Activated gamma-delta T cell treated with anti-CD3 and anti-CD28 coated beads, Interleukin-2, amount 50 U/mL, for 16 hours (primary cell): ENCODE results near the gene HOOK2.
"Not testable (repeated sequence)": the region's sequence is repeated elsewhere in the genome, so short reads cannot be mapped to it uniquely, and the experiment has no call there.

Experiments used
- DNase-seq: peaks from one replicate; pipeline ENCODE4 v3.0.0-alpha.2; 2020; ENCODE audit warnings: low read depth

Gene HOOK2, protein sequence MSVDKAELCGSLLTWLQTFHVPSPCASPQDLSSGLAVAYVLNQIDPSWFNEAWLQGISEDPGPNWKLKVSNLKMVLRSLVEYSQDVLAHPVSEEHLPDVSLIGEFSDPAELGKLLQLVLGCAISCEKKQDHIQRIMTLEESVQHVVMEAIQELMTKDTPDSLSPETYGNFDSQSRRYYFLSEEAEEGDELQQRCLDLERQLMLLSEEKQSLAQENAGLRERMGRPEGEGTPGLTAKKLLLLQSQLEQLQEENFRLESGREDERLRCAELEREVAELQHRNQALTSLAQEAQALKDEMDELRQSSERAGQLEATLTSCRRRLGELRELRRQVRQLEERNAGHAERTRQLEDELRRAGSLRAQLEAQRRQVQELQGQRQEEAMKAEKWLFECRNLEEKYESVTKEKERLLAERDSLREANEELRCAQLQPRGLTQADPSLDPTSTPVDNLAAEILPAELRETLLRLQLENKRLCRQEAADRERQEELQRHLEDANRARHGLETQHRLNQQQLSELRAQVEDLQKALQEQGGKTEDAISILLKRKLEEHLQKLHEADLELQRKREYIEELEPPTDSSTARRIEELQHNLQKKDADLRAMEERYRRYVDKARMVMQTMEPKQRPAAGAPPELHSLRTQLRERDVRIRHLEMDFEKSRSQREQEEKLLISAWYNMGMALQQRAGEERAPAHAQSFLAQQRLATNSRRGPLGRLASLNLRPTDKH

DNA sequence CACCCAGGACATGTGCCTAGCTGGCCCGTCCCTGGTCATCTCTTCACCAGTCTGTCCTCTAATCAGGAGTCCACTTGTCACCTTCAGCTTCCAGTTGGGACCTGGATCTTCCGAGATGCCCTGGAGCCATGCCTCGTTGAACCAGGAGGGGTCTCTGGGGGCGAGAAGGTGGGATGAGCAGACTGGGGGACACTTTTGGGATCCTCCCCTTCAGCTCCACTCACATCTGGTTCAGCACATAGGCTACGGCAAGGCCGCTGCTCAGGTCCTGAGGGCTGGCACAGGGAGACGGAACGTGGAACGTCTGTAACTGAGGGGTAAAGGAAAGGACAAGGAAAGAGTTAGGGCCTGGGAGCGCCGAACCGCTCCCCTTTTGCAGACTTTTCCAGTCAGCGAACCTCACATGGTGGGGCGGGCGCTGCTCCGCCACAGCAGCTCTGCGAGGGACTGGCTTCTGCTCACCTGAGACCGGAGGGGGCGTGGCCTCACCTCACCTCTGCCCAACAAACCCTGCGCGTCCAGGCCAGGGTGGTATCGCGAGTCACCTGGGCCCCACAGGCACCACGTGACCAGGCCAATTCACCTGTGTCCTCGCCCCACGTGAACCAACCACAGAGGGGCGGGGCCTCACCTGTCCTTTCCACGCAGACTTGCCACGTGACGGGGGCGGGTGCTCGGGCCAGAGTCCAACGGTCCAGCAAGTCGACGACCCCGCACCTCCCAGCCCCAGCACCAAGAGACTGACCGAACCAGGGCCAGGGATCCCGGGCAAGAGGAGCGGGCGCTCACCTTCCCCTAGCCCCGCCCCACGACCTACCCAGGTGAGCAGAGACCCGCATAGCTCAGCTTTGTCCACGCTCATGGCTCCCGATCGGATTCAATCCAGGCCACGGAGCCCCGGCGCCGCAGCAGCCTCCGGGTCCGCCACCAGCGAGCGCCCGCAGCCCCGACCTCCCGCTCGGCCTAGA is at the start of gene HOOK2:
Gene HOOK2 (minus strand): TSS at position 965 of the 968 bp plus-strand sequence. CDS start 103 bp downstream, at position 862.
- no peak for DNase-seq

DNA sequence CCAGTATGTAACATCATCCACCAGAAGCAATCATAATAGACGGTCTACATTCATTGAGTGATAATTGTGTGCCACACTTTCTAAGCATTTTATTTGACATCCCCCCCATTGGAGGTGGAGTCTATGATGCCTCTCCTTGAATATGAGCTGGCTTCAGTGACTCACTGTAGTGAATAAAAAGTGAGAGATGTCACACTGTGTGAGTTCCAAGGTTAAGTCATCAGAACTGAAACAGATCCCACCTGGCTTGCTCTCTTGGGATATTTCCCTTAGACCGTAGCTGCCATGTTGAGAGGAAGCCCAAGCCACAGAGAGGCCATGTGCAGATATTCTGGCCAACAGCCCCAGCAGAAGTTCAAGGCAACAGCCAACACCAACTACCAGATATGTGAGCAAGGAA is 46.4 kb upstream of the HOOK2 start:
- no peak for DNase-seq

DNA sequence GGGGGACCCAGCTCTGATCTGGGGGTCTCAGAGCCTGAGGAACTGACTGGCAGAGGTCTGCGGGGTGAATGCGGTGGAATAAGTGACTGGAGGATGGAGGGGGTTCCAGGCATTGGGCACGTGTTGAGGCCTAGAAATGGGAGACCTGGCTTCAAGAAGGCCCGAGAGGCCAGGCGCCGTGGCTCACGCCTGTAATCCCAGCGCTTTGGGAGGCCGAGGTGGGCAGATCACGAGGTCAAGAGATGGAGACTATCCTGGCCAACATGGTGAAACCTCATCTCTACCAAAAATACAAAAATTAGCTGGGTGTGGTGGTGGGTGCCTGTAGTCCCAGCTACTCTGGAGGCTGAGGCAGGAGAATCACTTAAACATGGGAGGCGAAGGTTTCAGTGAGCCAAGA is 42.5 kb upstream of the HOOK2 start:
- DNase-seq = not testable (repeated sequence)

DNA sequence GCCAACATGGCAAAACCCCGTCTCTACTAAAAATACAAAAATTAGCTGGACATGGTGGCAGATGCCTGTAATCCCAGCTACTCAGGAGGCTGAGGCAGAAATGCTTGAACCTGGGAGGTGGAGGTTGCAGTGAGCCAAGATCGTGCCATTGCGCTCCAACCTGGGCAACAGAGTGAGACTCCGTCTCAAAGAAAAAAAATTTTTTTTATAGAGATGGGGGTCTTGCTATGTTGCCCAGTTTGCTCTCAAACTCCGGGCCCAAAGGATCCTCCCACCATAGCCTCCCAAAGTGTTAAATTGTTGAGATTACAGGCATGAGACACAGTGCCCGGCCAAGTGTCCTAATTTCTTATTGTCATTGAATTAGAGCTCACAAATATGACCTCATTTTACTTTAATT is 41.8 kb upstream of the HOOK2 start:
- DNase-seq = not testable (repeated sequence)

DNA sequence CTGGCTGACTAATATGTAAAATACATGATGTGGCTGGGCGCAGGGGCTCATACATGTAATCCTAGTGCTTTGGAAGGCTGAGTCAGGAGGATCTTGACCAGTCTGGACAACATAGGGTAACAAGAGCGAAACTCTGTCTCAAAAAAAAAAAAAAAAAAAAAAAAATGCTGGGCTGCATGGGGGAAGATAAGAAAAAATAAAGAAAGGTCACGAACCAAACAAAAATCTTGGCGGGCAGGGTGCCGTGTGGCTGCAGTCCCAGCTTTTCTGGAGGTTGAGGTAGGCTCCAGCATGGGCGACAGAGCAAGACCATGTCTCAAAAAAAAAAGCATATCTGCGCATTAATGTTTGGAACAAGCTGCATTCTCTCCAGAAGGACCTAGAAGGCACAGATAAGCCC is 39.7 kb upstream of the HOOK2 start:
- no peak for DNase-seq

DNA sequence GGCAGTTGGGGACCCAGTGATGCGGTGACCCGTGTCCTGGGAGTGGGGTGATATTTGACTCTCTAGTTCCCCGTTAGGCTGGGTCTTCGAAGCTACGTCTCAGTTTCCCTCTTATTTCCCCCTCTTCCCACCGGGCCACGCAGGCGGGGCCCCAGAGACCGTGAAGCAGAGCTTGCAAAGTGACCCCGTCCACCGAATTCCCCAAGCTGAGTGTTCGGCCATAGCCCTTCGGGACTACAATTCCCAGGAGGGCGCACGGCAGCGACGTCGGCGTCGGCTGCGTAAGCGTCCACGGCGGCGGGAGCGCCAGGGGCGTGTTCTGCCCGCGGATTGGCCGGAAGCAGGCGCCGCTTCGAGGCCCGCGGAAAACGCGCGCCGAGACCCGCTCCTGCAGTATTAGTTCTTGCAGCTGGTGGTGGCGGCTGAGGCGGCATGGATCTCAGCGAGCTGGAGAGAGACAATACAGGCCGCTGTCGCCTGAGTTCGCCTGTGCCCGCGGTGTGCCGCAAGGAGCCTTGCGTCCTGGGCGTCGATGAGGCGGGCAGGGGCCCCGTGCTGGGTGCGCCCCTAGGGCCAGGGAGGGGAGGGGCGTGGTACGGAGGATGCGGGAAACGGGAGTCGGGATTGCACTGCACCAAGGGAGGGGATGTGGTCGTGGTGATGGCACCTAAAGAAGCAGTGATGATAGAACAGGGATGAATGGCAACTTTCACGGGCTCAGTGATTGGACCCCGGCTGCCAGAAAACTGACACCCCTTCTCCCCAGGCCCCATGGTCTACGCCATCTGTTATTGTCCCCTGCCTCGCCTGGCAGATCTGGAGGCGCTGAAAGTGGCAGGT is 31.1 kb upstream of the HOOK2 start, which contains the start of gene RNASEH2A:
Gene RNASEH2A (plus strand): TSS at position 343 of the 840 bp plus-strand sequence. CDS start 90 bp downstream, at position 433.
- DNase-seq = peak; percentile 78

DNA sequence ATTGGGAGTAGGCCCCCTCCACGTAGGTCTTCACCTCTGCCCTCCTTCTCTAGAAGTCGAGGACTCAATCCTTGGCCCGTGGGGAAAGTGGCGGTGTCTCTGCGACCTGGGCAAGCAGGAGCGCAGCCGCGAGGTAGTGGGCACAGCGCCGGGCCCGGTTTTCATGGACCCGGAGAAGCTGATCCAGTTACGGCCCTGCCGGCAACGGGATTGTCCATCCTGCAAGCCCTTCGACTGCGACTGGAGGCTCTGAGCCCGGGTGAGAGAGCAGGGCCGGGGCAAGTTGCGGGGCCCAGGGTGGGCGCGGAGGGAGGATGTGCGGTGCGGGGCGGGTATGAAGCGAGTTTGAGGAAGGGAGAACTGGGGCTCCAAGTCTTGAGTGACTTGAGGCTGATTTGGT is 28.7 kb upstream of the HOOK2 start:
- no peak for DNase-seq

DNA sequence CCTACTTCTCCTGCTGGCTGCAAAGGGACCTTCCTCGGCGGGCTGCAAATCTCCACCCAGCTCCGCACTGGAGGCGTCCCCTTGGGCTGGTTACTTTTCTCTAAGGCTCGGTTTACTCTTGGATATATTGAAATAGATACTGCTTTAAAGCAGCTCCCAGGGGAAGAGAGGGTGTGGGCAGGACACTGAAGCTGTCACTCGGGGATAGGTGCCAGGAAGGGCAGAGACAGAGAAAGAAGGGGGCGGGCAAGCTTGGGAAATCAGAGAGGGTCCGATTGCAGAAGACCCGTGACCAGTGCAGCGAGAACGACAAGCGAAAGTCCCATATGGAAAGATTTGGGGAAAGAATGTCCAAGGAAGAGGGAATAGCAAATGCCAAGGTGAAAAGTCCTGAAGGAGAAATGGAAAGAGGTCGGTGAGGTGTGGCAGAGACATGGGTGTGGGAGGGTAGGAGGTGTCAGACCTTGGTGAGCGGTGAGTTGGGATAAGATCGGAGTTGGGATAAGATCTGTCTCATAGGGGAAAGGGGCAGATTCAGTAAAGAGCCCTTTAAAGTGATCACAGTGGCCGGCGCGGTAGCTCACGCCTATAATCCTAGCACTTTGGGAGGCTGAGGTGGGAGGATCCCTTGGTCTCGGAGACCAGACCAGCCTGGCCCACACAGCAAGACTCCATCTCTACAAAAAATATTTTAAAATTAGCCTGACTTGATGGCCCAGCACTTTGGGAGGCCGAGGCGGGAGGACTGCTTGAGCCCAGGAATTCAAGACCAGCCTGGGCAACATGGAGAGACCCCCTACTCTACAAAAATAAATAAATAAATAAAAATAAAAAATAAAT is 27.1 kb upstream of the HOOK2 start:
- DNase-seq = no peak

DNA sequence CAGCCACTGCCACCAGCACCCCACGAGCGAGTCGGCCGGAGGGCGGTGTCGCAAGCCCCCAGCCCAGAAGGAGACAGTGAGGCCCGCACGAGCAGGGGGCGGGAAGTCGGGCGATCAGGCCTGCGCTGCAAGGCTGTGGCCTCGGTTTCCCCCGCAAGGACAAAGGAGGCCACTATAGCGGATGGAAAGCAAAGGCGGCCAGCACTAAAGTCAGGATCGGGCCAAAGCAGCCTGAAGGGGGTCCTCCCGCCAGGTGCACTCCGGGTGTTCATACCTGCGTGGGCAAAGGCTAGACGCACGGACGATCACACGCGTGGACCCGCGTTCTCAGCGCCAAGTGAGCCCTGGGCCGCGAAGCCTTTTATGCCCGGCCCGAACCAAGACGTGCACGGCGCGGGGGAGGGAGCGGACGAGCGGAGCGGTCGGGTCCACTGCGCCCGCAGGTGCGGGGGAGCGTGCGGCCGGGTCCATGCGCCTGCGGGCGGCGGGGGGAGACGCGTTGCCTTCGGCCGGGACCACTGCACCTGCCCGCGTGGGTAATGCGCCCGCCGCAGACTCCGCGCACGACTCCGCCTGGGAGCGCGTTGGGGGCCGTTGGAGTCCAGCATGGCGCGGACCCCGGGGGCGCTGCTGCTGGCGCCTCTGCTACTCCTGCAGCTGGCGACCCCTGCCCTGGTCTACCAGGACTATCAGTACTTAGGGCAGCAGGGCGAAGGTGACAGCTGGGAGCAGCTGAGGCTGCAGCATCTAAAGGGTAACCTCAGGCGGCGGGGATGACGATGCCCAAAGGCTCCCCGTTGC is 26.3 kb upstream of the HOOK2 start, which contains the start of the genes PRDX2 and THSD8:
Gene PRDX2 (minus strand): TSS at position 335 of the 801 bp plus-strand sequence. CDS start 539 bp downstream, outside the sequence.
Gene THSD8 (plus strand): TSS at position 604 of the 801 bp plus-strand sequence. CDS start 3 bp downstream, at position 607.
- peak; percentile 51 for DNase-seq

DNA sequence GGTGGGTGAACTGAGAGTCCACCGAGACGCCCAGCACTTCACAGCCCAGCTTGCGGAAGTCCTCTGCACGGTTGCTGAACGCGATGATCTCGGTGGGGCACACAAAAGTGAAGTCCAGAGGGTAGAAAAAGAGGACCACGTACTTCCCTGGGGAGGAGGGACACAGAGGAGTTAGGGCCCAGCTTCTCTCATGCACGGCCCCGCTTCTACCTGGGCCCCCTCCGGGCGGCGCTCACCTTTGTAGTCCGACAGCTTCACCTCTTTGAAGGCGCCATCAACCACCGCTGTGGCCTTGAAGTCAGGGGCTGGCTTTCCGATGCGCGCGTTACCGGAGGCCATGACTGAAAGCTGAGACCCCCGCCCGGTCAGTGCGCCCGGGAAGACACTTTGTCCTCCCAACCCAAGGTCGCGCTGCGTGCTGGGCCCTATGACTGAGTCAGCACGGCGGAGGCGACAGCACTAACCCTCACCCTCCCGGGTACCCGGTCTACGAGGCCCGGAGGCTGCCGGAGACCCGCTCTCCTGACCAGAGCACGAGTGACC is 25.6 kb upstream of the HOOK2 start:
- no peak for DNase-seq

DNA sequence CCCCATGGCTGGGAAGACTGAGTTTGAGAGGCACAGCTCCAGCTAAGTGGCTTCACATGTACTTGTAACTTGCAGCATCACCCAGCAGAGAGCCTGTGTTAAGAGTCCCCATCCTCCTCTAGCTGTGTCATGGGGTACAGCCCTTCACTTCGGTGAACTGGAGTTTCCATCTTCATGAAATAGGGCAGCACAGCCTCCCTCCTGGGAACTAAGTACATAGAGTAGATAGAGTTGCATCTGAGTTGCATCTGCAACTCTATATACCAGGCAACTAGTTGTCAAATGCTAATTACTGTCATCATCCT is 25.1 kb upstream of the HOOK2 start:
- DNase-seq = no peak

DNA sequence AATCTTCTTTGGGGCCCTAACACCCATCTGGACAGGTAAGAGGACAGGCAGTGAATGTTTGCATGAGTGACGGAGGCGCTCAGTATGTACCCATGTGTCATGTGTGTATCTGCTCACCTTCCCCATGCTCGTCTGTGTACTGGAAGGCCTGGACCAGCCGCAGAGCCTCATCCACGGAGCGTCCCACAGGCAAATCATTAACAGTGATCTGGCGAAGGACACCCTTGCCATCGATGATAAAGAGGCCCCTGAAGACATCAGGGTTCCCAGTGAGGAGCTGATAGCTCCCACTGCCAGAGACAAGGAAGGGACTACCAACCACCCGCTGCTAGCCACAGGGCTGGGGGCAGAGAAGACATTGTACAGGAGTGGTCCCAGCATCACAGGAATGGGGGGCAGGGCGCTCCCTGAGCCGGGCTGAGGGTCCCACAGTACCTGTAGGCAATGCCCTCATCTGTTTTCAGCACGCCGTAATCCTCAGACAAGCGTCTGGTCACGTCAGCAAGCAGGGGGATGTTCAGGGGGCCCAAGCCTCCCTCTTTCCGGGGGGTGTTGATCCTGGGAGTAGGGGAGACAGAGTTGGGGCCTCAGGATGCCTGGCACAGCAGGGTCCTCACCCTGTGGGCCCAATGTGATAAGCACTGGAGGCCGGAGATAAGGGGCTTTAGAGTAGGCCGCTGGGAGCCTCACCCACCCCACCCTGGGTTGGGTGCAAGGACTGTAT is 24.6 kb upstream of the HOOK2 start:
- no peak for DNase-seq

DNA sequence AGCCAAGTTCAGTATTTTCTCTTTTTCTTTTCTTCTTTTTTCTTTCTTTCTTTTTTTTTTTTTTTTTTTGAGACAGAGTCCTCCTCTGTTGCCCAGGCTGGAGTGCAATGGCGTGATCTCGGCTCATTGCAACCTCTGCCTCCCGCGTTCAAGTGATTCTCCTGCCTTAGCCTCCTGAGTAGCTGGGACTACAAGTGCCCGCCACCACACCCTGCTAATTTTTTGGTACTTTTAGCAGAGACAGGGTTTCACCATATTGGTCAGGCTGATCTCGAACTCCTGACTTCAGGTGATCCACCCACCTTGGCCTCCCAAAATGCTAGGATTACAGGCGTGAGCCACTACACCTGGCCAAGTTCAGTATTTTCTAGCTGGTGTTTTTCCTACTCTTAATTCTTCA is 22.3 kb upstream of the HOOK2 start:
- DNase-seq = not testable (repeated sequence)

DNA sequence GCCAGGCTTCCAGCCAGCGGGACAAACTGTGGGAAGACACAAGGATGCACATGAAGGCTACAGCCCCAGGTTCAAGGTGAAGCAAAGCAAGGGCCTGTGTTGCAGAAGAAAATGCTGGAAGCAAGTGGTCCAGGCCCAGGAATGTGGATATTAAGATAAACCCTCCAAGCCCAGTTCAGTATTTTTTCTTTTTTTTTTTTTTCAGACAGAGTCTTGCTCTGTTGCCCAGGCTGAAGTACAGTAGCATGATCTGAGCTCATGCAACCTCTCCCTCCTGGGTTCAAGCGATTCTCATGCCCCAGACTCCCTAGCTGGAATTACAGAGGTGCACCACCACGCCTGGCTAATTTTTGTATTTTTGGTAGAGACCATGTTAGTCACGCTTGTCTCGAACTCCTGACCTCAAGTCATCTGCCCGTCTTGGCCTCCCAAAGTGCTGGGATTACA is 21.8 kb upstream of the HOOK2 start:
- DNase-seq = no peak

DNA sequence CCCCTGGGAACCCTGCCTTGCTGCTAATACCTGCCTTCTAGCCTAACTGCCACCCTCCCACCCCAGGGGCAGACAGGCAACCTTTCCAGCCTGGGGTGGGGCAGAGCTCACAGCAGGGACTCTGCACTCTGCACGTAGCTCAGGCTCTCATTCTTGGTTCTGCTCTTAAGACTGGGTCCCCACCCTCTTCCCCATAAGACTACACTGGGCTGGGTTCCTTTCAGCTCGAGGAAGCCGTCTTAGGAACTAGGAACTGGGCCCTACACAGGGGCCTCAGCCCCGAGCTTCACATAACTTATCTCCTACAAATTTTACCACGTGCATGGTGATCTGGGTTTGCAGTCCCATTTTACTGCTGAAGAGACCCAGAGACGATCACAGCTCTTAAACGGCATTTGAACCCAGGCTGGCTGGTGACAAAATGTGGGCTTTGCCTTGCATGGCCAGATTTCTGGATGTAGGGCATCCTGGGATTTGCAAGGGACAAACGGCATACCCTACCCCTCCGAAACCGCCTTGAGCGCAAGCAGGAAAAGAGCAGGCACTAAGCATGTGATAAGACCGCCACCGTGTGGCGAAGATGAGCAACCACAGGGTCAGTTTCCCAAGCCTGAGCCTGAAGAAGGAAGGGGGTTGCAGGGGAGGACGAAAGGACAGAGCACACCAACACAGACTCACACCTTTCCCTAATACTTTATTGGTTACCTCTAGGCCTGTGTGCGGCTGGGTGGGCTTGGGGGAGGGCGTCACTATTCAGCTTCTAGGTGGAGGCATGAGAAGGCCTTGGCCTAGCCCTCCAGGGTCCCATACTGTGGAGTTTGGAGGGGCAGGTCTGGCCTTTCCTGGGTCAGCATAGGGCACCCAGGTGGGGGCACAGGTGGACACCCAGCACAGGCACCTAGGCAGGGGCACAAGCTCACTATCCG is 21.1 kb upstream of the HOOK2 start:
- peak; percentile 65 for DNase-seq

DNA sequence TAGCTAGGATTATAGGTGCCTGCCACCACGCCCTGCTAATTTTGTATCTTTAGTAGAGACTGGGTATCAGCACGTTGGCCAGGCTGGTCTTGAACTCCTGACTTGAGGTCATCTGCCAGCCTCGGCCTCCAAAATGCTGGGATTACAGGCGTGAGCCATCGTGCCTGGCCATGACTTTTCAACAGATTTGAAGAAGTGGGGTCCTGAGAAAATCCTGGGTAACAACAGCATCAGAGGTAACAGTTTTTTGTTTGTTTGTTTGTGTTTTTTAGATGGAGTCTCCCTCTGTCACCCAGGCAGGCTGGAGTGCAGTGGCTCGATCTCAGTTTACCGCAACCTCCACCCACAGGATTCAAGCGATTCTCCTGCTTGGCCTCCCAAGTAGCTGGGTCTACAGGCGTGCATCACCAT is 19.6 kb upstream of the HOOK2 start:
- no peak for DNase-seq
